Renal cortex interstitium (tissue), 11 donors: ENCODE measurements around the gene SHFL. TPM values are rescaled to one million over a fixed set of nuclear protein-coding genes. Genes with fewer than 3 reads are reported as not detected.

ENCODE experiments used
- DNase-seq, 11 donors: peaks; one replicate each; pipeline ENCODE4 v3.0.0-alpha.2; 2013; ENCODE audit warnings: low read depth in 9 of 11, low spot score in 4 of 11; ENCODE audit errors: extremely low read depth in 1 of 11
- polyA plus RNA-seq, 3 donors: library from polyadenylated mRNA; unstranded; fragments of 120-200 nt; gene quantifications; one replicate each; pipeline ENCODE4 v1.2.1, GENCODE V29; 2013; ENCODE audit not compliant: insufficient read length in 3 of 3

Gene SHFL
- polyA plus RNA-seq, 3 donors = 24.1 to 31.0 (median 25.9) TPM

GRCh38 chr19:10102787-10103236, 16.7 kb downstream of the SHFL start:
- DNase-seq = no peak

DNA sequence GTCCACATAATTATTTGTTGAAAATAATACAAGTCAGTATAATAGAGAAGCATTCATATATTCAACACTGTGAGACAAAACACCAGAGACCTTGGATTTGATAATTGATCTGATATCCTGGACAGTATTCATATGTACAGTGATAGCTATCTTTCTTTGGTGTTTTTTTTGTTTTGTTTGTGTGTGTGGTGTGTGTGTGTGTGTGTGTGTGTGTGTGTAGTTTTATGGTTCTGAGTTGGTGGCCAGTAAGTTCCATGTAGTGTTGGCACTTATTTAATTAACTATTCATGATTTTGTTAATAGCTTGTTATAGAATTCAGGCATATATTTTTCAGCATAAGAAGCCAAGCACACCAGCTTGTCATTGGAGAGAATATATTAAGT, 18.0 kb downstream of the SHFL start:
- no peak for DNase-seq

DNA sequence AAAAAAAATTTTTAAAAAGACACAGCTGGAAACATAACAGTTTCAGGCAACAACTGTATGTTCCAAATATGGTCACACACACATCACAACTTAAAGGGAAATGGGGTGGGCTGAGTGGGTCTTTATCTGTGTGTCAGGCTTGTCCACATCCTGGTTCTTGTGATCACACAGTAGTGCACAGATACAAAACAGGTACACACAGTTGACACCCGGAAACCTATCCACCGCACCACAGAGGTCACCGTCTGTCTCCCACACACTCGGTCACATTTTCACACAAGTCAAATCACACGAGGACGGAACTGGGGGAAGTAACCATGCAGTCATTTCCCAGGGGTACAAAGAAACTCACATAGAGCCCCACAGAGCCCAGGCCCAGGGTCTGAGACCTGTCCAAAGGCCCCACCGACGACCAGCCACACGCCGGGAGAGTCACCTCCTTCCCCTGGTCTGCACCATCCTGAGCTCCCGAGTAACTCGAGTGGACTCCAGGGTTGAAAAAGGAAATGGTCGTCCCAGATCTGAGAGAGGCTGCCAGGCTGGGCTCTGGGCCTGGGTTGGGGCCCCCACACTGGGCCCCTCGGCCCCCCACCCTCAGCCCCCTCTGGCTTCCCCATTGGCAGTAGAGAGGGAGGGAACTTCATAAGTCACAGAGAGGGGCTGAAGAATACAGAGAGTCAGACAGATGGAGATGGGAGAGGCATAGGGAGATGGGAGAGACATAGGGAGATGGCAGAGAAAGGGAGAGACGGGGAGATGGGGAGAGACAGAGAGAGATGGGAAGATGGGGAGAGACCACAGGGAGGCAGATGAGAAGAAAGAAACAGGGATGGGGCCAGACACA, 18.8 kb downstream of the SHFL start:
- no peak for DNase-seq

GRCh38 chr19:10105509-10106099, 19.5 kb downstream of the SHFL start:
- DNase-seq = no peak

GRCh38 chr19:10106100-10106936, 20.2 kb downstream of the SHFL start, which contains the start of gene PPAN:
TSS of gene PPAN (plus strand) at chr19:10106362. CDS start at chr19:10106395, 33 bp downstream.
- peak; percentile 91 to 98 (median 97) for DNase-seq

DNA sequence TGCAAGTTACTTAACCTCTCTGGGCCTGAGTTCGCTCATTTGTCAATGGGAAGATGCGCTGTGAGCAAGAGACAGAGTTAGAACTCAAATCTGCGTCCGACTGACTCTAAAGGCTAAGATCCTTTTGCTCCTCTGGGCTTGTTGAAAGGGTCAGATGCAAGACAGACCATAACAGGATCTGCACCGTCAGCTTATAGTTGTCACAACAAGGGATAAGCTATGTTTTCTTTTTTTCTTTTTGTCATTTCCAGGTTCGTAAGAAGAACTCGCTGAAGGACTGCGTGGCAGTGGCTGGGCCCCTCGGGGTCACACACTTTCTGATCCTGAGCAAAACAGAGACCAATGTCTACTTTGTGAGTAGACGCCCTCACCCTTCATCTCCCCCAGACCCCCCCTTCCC, 21.1 kb downstream of the SHFL start:
- no peak for DNase-seq

DNA sequence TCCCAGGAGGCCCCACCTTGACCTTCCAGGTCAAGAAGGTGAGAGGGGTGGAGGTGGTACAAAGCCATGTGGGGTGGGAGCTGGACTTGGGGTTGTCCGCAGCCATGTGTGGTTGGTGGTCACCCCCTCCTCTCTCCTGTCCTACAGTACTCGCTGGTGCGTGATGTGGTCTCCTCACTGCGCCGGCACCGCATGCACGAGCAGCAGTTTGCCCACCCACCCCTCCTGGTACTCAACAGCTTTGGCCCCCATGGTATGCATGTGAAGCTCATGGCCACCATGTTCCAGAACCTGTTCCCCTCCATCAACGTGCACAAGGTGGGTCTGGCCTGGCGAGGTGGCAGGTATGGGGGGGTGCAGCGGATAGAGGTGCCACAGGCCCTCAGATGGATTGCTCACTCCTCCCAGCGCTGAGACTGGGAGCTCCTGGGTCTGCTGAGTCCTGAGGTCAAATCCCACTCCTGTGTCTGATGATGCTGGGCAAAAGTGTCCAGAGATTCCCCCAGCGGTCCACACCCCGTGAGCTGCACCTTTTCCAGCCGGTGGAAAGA, 21.8 kb downstream of the SHFL start:
- no peak for DNase-seq

- DNase-seq = no peak
These were observed 23.4 kb downstream of the SHFL start for GRCh38 chr19:10109528-10109927.

- no peak for DNase-seq
These were observed 24.2 kb downstream of the SHFL start for GRCh38 chr19:10110076-10110971.

DNA sequence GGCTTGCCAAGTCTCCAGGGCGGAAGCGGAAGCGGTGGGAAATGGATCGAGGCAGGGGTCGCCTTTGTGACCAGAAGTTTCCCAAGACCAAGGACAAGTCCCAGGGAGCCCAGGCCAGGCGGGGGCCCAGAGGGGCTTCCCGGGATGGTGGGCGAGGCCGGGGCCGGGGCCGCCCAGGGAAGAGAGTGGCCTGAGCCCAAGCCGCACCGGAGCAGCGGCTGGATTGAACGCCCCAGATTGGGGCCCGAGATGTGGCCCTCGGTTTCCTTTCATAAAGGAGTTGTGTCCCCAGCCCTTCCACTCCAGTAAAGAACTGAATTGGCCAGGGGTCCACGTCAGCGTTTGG, 24.8 kb downstream of the SHFL start:
- no peak for DNase-seq

GRCh38 chr19:10111405-10111811, 25.3 kb downstream of the SHFL start, which contains the start of gene P2RY11:
TSS of gene P2RY11 (plus strand) at chr19:10111693. CDS start at chr19:10111722, 29 bp downstream.
- no peak for DNase-seq

- no peak for DNase-seq
These were observed 26.1 kb downstream of the SHFL start for GRCh38 chr19:10112037-10112761.

DNA sequence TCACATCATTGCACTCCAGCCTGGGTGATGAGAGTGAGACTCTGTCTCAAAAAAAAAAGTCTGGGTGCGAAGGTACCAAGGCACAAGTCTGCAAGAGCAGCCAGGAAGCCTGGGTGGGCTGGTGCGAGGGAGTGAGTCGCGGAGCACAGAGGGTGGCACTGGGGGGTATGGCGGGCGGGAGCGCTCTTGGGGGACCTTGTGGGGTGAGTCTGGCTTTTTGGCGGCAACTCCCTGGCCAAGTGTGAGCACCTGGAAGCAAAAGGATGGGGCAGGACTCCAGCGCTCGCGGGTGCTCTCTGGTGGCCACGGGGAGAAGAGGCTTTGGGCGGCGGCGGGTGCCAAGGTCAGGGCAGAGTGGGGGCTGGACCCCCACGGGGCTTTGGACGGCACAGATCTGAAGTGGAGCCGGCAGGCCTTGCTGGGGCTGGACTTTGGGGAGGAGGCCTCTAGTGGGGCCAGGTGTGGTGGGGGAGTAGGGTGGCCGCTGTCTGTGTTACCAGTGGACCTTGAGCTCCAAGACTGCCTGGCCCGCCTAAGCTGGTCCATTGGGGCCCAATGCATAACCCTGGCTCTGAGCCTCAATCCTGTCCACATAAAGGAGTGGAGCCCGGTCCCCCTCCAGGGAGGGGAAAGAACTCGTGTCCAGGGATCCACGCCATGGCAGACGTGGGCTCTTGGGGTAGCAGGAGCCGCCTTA, 26.9 kb downstream of the SHFL start:
- no peak for DNase-seq

DNA sequence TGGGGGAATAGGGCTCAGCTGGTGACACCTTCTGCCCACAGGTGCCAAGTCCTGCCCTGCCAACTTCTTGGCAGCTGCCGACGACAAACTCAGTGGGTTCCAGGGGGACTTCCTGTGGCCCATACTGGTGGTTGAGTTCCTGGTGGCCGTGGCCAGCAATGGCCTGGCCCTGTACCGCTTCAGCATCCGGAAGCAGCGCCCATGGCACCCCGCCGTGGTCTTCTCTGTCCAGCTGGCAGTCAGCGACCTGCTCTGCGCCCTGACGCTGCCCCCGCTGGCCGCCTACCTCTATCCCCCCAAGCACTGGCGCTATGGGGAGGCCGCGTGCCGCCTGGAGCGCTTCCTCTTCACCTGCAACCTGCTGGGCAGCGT, 27.5 kb downstream of the SHFL start:
- DNase-seq = no peak

- DNase-seq = no peak
These were observed 28.0 kb downstream of the SHFL start for GRCh38 chr19:10113964-10114650.

DNA sequence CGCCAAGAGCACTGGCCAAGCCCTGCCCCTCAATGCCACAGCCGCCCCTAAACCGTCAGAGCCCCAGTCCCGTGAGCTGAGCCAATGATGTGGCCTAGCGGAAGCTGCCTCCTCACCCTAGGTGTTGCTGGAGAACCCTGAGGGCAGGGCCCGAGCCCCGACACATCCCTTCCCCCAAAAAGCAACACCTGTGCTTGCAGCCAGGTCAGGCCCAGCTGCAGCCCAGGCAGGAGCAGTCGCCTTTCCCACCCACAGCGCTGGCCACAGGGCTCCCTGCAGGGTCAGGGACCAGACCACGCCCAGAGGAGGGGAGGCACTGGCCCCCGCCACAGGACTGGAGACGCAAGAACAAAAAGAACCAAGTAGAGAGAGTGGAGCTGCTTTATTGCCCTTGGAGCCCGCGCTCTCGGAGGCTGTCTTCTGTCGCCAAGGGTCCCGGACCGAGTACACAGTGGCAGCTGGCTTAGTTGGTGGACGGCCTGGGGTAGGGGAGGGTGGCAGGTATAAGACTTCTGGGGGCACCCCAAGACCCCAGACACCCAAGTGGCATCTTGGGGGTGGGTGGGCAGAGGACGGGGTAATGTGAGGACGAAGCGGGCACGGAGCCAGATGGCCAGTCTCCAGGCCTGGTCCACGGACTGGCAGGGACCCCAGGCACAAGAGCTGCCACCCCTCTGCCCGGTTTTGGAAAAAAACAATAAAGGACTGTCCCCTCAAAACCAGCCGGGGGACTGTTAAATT, 28.7 kb downstream of the SHFL start:
- no peak for DNase-seq
